ENCODE results near the gene TOMM40L.

Gene TOMM40L

GRCh38 chr1:161200992-161201835 lies 24.6 kb upstream of the TOMM40L start:
- Mint-ChIP-seq H3K27ac (peak overlapping the region; percentile 94), H3K4me1 (peaks cover 22% of the 10 kb centered on the region), H3K27me3 (peaks cover 3% of the 10 kb centered on the region), H3K36me3 (peaks cover 15% of the 10 kb centered on the region), H3K4me3 (peak overlapping the region; percentile 95), H3K9me3 (no peaks in the 10 kb centered on the region)
- ATAC-seq (ENCODE audit: low read depth) (no peak), DNase-seq (ENCODE audit: low spot score in 2 of 2) (no peak)

- peak within 1 kb of the TSS; percentile 95 for H3K4me3 Mint-ChIP-seq
- peaks cover 18% of the 10 kb centered on the region for H3K36me3 Mint-ChIP-seq
- ATAC-seq (ENCODE audit: low read depth) (peak; percentile 99), DNase-seq (ENCODE audit: low spot score in 2 of 2) (peak; percentile 83 to 88)
- H3K27me3 Mint-ChIP-seq, result peaks cover 3% of the 10 kb centered on the region
- H3K27ac Mint-ChIP-seq, result peak within 1 kb of the TSS; percentile 94
- H3K9me3 Mint-ChIP-seq, result no peaks in the 10 kb centered on the region
- peaks cover 22% of the 10 kb centered on the region for H3K4me1 Mint-ChIP-seq
These were observed 23.8 kb upstream of the TOMM40L start, which contains the start of gene NDUFS2 for GRCh38 chr1:161201836-161202712. Gene NDUFS2, plus strand, starts transcription at chr1:161202367. Its CDS starts 19 bp downstream, at chr1:161202386.

- Mint-ChIP-seq H3K27me3 (no peaks in the 10 kb centered on the region), H3K27ac (no peak overlapping the region), H3K4me3 (no peak overlapping the region), H3K36me3 (peaks cover 32% of the 10 kb centered on the region), H3K4me1 (peaks cover 15% of the 10 kb centered on the region), H3K9me3 (no peaks in the 10 kb centered on the region)
- DNase-seq (ENCODE audit: low spot score in 2 of 2), result no peak
- no peak for ATAC-seq (ENCODE audit: low read depth)
These were observed 19.3 kb upstream of the TOMM40L start for GRCh38 chr1:161206411-161207140.

GRCh38 chr1:161207173-161207572 lies 18.7 kb upstream of the TOMM40L start:
- no peak overlapping the region for H3K4me3 Mint-ChIP-seq
- H3K36me3 Mint-ChIP-seq, result peaks cover 37% of the 10 kb centered on the region
- no peak for DNase-seq (ENCODE audit: low spot score in 2 of 2)
- no peaks in the 10 kb centered on the region for H3K27me3 Mint-ChIP-seq
- peaks cover 15% of the 10 kb centered on the region for H3K4me1 Mint-ChIP-seq
- no peak for ATAC-seq (ENCODE audit: low read depth)
- no peak overlapping the region for H3K27ac Mint-ChIP-seq
- no peaks in the 10 kb centered on the region for H3K9me3 Mint-ChIP-seq

- DNase-seq (ENCODE audit: low spot score in 2 of 2) (peak; percentile 64 to 67), ATAC-seq (ENCODE audit: low read depth) (peak; percentile 97)
- Mint-ChIP-seq H3K4me1 (peaks cover 8% of the 10 kb centered on the region), H3K27ac (no peak overlapping the region), H3K27me3 (no peaks in the 10 kb centered on the region), H3K36me3 (peaks cover 49% of the 10 kb centered on the region), H3K4me3 (no peak overlapping the region), H3K9me3 (no peaks in the 10 kb centered on the region)
These were observed 16.0 kb upstream of the TOMM40L start for GRCh38 chr1:161209790-161210409.

- Mint-ChIP-seq H3K4me1 (peaks cover 26% of the 10 kb centered on the region), H3K9me3 (no peaks in the 10 kb centered on the region), H3K4me3 (no peak overlapping the region), H3K27ac (no peak overlapping the region), H3K27me3 (peaks cover 2% of the 10 kb centered on the region), H3K36me3 (peaks cover 41% of the 10 kb centered on the region)
- ATAC-seq (ENCODE audit: low read depth), result no peak
- DNase-seq (ENCODE audit: low spot score in 2 of 2), result no peak
These were observed 11.5 kb upstream of the TOMM40L start for GRCh38 chr1:161214369-161214768.

- Mint-ChIP-seq H3K9me3 (no peaks in the 10 kb centered on the region), H3K36me3 (peaks cover 35% of the 10 kb centered on the region), H3K4me3 (no peak within 1 kb of the TSS), H3K4me1 (peaks cover 25% of the 10 kb centered on the region), H3K27me3 (peaks cover 6% of the 10 kb centered on the region), H3K27ac (no peak within 1 kb of the TSS)
- DNase-seq (ENCODE audit: low spot score in 2 of 2), result no peak
- ATAC-seq (ENCODE audit: low read depth), result no peak
These were observed 10.8 kb upstream of the TOMM40L start, which contains the start of gene FCER1G for GRCh38 chr1:161215076-161215475. Gene FCER1G, plus strand, starts transcription at chr1:161215295. Its CDS starts 27 bp downstream, at chr1:161215322.

GRCh38 chr1:161216945-161217712 lies 8.7 kb upstream of the TOMM40L start:
- Mint-ChIP-seq H3K9me3 (no peaks in the 10 kb centered on the region), H3K4me1 (peaks cover 28% of the 10 kb centered on the region), H3K27ac (no peak overlapping the region), H3K4me3 (no peak overlapping the region), H3K36me3 (peaks cover 28% of the 10 kb centered on the region), H3K27me3 (peaks cover 12% of the 10 kb centered on the region)
- peak; percentile 92 for ATAC-seq (ENCODE audit: low read depth)
- no peak for DNase-seq (ENCODE audit: low spot score in 2 of 2)

GRCh38 chr1:161217831-161218230 lies 8.0 kb upstream of the TOMM40L start:
- Mint-ChIP-seq H3K9me3 (no peaks in the 10 kb centered on the region), H3K27me3 (peaks cover 15% of the 10 kb centered on the region), H3K36me3 (peaks cover 23% of the 10 kb centered on the region), H3K27ac (no peak overlapping the region), H3K4me3 (no peak overlapping the region), H3K4me1 (peaks cover 28% of the 10 kb centered on the region)
- no peak for DNase-seq (ENCODE audit: low spot score in 2 of 2)
- ATAC-seq (ENCODE audit: low read depth), result no peak

- peaks cover 17% of the 10 kb centered on the region for H3K36me3 Mint-ChIP-seq
- no peaks in the 10 kb centered on the region for H3K9me3 Mint-ChIP-seq
- peaks cover 20% of the 10 kb centered on the region for H3K27me3 Mint-ChIP-seq
- no peak for ATAC-seq (ENCODE audit: low read depth)
- H3K4me1 Mint-ChIP-seq, result peaks cover 28% of the 10 kb centered on the region
- no peak overlapping the region for H3K27ac Mint-ChIP-seq
- DNase-seq (ENCODE audit: low spot score in 2 of 2), result no peak
- no peak overlapping the region for H3K4me3 Mint-ChIP-seq
These were observed 7.4 kb upstream of the TOMM40L start for GRCh38 chr1:161218301-161219077.

GRCh38 chr1:161219078-161219892 lies 6.6 kb upstream of the TOMM40L start:
- no peak for ATAC-seq (ENCODE audit: low read depth)
- no peak overlapping the region for H3K4me3 Mint-ChIP-seq
- H3K27me3 Mint-ChIP-seq, result peaks cover 27% of the 10 kb centered on the region
- DNase-seq (ENCODE audit: low spot score in 2 of 2), result no peak
- H3K9me3 Mint-ChIP-seq, result no peaks in the 10 kb centered on the region
- peaks cover 28% of the 10 kb centered on the region for H3K4me1 Mint-ChIP-seq
- H3K27ac Mint-ChIP-seq, result no peak overlapping the region
- H3K36me3 Mint-ChIP-seq, result peaks cover 10% of the 10 kb centered on the region

Measured in memory B cell (primary cell).